Mesendoderm (in vitro differentiated cells): ENCODE data around the gene AFF3.
"Not testable (repeated sequence)": the region's sequence is repeated elsewhere in the genome, so short reads cannot be mapped to it uniquely, and the experiment has no call there.

Experiments
- DNase-seq: peaks from one replicate; pipeline ENCODE4 v3.0.0; 2013
- H2AK5ac ChIP-seq: 2 replicates; pipeline ENCODE4 v1.6.1; 2013; ENCODE audit warnings: low read length, inconsistent platforms
- H2BK120ac ChIP-seq: 2 replicates; pipeline ENCODE4 v1.6.1; 2013; ENCODE audit warnings: low read depth, mild to moderate bottlenecking, low read length, moderate library complexity, mixed read lengths
- H2BK15ac ChIP-seq: replicated peaks from 2 replicates; pipeline ENCODE4 v1.6.1; 2013; ENCODE audit warnings: low read depth, mild to moderate bottlenecking, moderate library complexity
- H2BK5ac ChIP-seq: 2 replicates; pipeline ENCODE4 v1.6.1; 2013; ENCODE audit warnings: low read length, inconsistent platforms
- H3K18ac ChIP-seq: 2 replicates; pipeline ENCODE4 v1.6.1; 2013; ENCODE audit warnings: mild to moderate bottlenecking, low read length, mixed read lengths
- H3K23ac ChIP-seq: one replicate; pipeline ENCODE4 v1.6.1; 2013; ENCODE audit warnings: low read length
- H3K27ac ChIP-seq: 2 replicates; pipeline ENCODE4 v1.5.1; 2013; ENCODE audit warnings: low read depth, mild to moderate bottlenecking, inconsistent platforms, low read length, moderate library complexity
- H3K27me3 ChIP-seq: 2 replicates; pipeline ENCODE4 v1.6.1; 2013; ENCODE audit warnings: low read length, control low read depth, mild to moderate bottlenecking, inconsistent platforms; ENCODE audit not compliant: insufficient read depth, poor library complexity
- H3K36me3 ChIP-seq: 2 replicates; pipeline ENCODE4 v1.6.1; 2013; ENCODE audit warnings: low read length, inconsistent platforms; ENCODE audit not compliant: control insufficient read depth, insufficient read depth
- H3K4ac ChIP-seq: one replicate; pipeline ENCODE4 v1.6.1; 2013; ENCODE audit warnings: low read depth, mild to moderate bottlenecking, low read length, moderate library complexity
- H3K4me1 ChIP-seq: 2 replicates; pipeline ENCODE4 v1.6.1; 2013; ENCODE audit warnings: low read depth, low read length, inconsistent platforms; ENCODE audit not compliant: control insufficient read depth
- H3K4me2 ChIP-seq: 2 replicates; pipeline ENCODE4 v1.6.1; 2013; ENCODE audit warnings: low read length
- H3K4me3 ChIP-seq: 2 replicates; pipeline ENCODE4 v1.5.1; 2013; ENCODE audit warnings: mild to moderate bottlenecking, low read length
- H3K56ac ChIP-seq: one replicate; pipeline ENCODE4 v1.6.1; 2013; ENCODE audit warnings: low read length
- H3K79me1 ChIP-seq: 2 replicates; pipeline ENCODE4 v1.6.1; 2013; ENCODE audit warnings: low read length, inconsistent platforms
- H3K79me2 ChIP-seq: 2 replicates; pipeline ENCODE4 v1.6.1; 2013; ENCODE audit warnings: mild to moderate bottlenecking, low read length; ENCODE audit not compliant: control insufficient read depth, insufficient read depth
- H3K9ac ChIP-seq: 2 replicates; pipeline ENCODE4 v1.6.1; 2013; ENCODE audit warnings: low read length, inconsistent platforms
- H4K5ac ChIP-seq: one replicate; pipeline ENCODE4 v1.6.1; 2013; ENCODE audit warnings: low read length
- H4K8ac ChIP-seq: one replicate; pipeline ENCODE4 v1.6.1; 2013; ENCODE audit warnings: low read depth, mild to moderate bottlenecking, control low read depth, low read length, moderate library complexity
- WGBS: extraction: QIAGEN DNeasy Blood & Tissue Kit; methylation state at CpG from one replicate; pipeline ENCODE4 v1.1.7; 2013; ENCODE audit warnings: low lambda C conversion rate, missing lambda C conversion rate; ENCODE audit not compliant: insufficient coverage; ENCODE audit errors: extremely low coverage; 5-methylcytosine and 5-hydroxymethylcytosine counted together

Gene AFF3

GRCh38 chr2:99747842-99748241, 394.5 kb downstream of the AFF3 start:
- no peak overlapping the region for H3K56ac ChIP-seq
- H3K4me1 ChIP-seq = peaks cover 6% of the 10 kb centered on the region
- H3K27ac ChIP-seq = peak overlapping the region; percentile 38
- no peak overlapping the region for H2BK15ac ChIP-seq
- no peak overlapping the region for H3K4ac ChIP-seq
- peak; percentile 84 for DNase-seq
- H3K36me3 ChIP-seq = no peaks in the 10 kb centered on the region
- H3K79me2 ChIP-seq = no peaks in the 10 kb centered on the region
- peak overlapping the region; percentile 15 for H3K4me2 ChIP-seq
- no peak overlapping the region for H4K8ac ChIP-seq
- H2BK120ac ChIP-seq = no peak overlapping the region
- no peak overlapping the region for H4K5ac ChIP-seq
- WGBS = no CpG with 5 or more reads among the region's 3 CpGs
- no peak overlapping the region for H3K18ac ChIP-seq
- H3K23ac ChIP-seq = no peak overlapping the region
- H3K4me3 ChIP-seq = no peak overlapping the region
- no peak overlapping the region for H2BK5ac ChIP-seq
- H2AK5ac ChIP-seq = no peak overlapping the region
- no peaks in the 10 kb centered on the region for H3K79me1 ChIP-seq
- H3K9ac ChIP-seq = no peak overlapping the region
- H3K27me3 ChIP-seq = no peaks in the 10 kb centered on the region

- Histone ChIP-seq H4K8ac (no peak overlapping the region), H2BK15ac (no peak overlapping the region), H3K9ac (no peak overlapping the region), H3K56ac (no peak overlapping the region), H4K5ac (no peak overlapping the region), H3K18ac (no peak overlapping the region), H3K4me2 (no peak overlapping the region), H3K36me3 (no peaks in the 10 kb centered on the region), H3K4me1 (peaks cover 2% of the 10 kb centered on the region), H3K23ac (no peak overlapping the region), H2AK5ac (no peak overlapping the region), H3K79me2 (no peaks in the 10 kb centered on the region), H2BK5ac (no peak overlapping the region), H3K27me3 (no peaks in the 10 kb centered on the region), H3K79me1 (no peaks in the 10 kb centered on the region), H3K27ac (no peak overlapping the region), H2BK120ac (no peak overlapping the region), H3K4ac (no peak overlapping the region), H3K4me3 (no peak overlapping the region)
- no peak for DNase-seq
- WGBS = no CpG with 5 or more reads among the region's 7 CpGs
These were observed 399.2 kb downstream of the AFF3 start for GRCh38 chr2:99743146-99743545.

GRCh38 chr2:99737537-99737936, 404.9 kb downstream of the AFF3 start:
- no CpG with 5 or more reads among the region's 1 CpG for WGBS
- Histone ChIP-seq H3K79me1 (no peaks in the 10 kb centered on the region), H2BK120ac (no peak overlapping the region), H3K27me3 (no peaks in the 10 kb centered on the region), H2BK15ac (no peak overlapping the region), H3K56ac (no peak overlapping the region), H3K4me3 (no peak overlapping the region), H3K9ac (no peak overlapping the region), H2AK5ac (no peak overlapping the region), H3K23ac (no peak overlapping the region), H2BK5ac (no peak overlapping the region), H3K79me2 (no peaks in the 10 kb centered on the region), H3K4me2 (no peak overlapping the region), H3K18ac (no peak overlapping the region), H3K4ac (no peak overlapping the region), H3K27ac (no peak overlapping the region), H4K5ac (no peak overlapping the region), H3K4me1 (no peaks in the 10 kb centered on the region), H3K36me3 (no peaks in the 10 kb centered on the region), H4K8ac (no peak overlapping the region)
- DNase-seq = no peak

- H3K27ac ChIP-seq = no peak overlapping the region
- H3K36me3 ChIP-seq = no peaks in the 10 kb centered on the region
- H3K79me1 ChIP-seq = no peaks in the 10 kb centered on the region
- H4K5ac ChIP-seq = no peak overlapping the region
- DNase-seq = no peak
- no peaks in the 10 kb centered on the region for H3K27me3 ChIP-seq
- H3K4me3 ChIP-seq = no peak overlapping the region
- no peak overlapping the region for H2BK15ac ChIP-seq
- H3K4me2 ChIP-seq = no peak overlapping the region
- H3K4me1 ChIP-seq = no peaks in the 10 kb centered on the region
- H3K23ac ChIP-seq = no peak overlapping the region
- no peak overlapping the region for H4K8ac ChIP-seq
- H3K79me2 ChIP-seq = no peaks in the 10 kb centered on the region
- no peak overlapping the region for H3K9ac ChIP-seq
- H2BK5ac ChIP-seq = no peak overlapping the region
- H2AK5ac ChIP-seq = no peak overlapping the region
- no CpG with 5 or more reads among the region's 1 CpG for WGBS
- H3K18ac ChIP-seq = no peak overlapping the region
- no peak overlapping the region for H3K4ac ChIP-seq
- H3K56ac ChIP-seq = no peak overlapping the region
- H2BK120ac ChIP-seq = no peak overlapping the region
These were observed 406.6 kb downstream of the AFF3 start for GRCh38 chr2:99735753-99736152.

GRCh38 chr2:99735314-99735713, 407.1 kb downstream of the AFF3 start:
- H4K8ac ChIP-seq, H2BK5ac ChIP-seq, H3K4ac ChIP-seq, DNase-seq, H2BK15ac ChIP-seq, H3K27me3 ChIP-seq, H3K36me3 ChIP-seq, H3K9ac ChIP-seq, H3K79me1 ChIP-seq, H3K4me3 ChIP-seq, H3K27ac ChIP-seq, H3K56ac ChIP-seq, H4K5ac ChIP-seq, H3K23ac ChIP-seq, H3K18ac ChIP-seq, H2BK120ac ChIP-seq, H2AK5ac ChIP-seq, H3K4me1 ChIP-seq, H3K4me2 ChIP-seq, H3K79me2 ChIP-seq: not testable (repeated sequence)
- no CpG with 5 or more reads among the region's 8 CpGs for WGBS

- no CpG with 5 or more reads among the region's 2 CpGs for WGBS
- no peak overlapping the region for H3K23ac ChIP-seq
- H3K56ac ChIP-seq = no peak overlapping the region
These were observed 408.2 kb downstream of the AFF3 start for GRCh38 chr2:99734236-99734635.

More at GRCh38 chr2:99734236-99734635, 408.2 kb downstream of the AFF3 start:
- no peak for DNase-seq
- Histone ChIP-seq H3K4me3 (no peak overlapping the region), H3K4ac (no peak overlapping the region), H4K5ac (no peak overlapping the region), H3K79me1 (no peaks in the 10 kb centered on the region), H2BK120ac (no peak overlapping the region), H3K27me3 (no peaks in the 10 kb centered on the region), H4K8ac (no peak overlapping the region), H2AK5ac (no peak overlapping the region), H2BK15ac (no peak overlapping the region), H3K79me2 (no peaks in the 10 kb centered on the region), H3K27ac (no peak overlapping the region), H3K18ac (no peak overlapping the region), H3K36me3 (no peaks in the 10 kb centered on the region), H3K4me1 (no peaks in the 10 kb centered on the region), H2BK5ac (no peak overlapping the region), H3K4me2 (no peak overlapping the region), H3K9ac (no peak overlapping the region)
